K562 (cell line): ENCODE data around the gene GLOD4. TPM values are rescaled to one million over a fixed set of nuclear protein-coding genes. Genes with fewer than 3 reads are reported as not detected.

ENCODE experiments used
- ATAC-seq: fragments of 200-7000 bp; cut with Tn5 transposase; 3 replicates; pipeline ENCODE4 v1.9.1; 2020; ENCODE audit warnings: moderate library complexity
- BruUV-seq: library from RNA; stranded (reverse); fragments of 400-500 nt; replicated peaks from 2 replicates; lab custom pipeline; 2021; lab: Mats Ljungman, UMichigan
- CTCF ChIA-PET: fragments of 300-600 bp; formaldehyde crosslinking; extraction: SDS; loops from one replicate; lab custom pipeline; 2021; ENCODE audit warnings: low intra/inter-chr PET ratio; lab: Yijun Ruan, JAX
- POLR2A ChIA-PET: fragments of 300-600, 350-650 bp; sonication (Branson Sonifier 250); formaldehyde crosslinking; extraction: SDS; loops from one replicate; lab custom pipeline; 2021; ENCODE audit warnings: antibody characterized with exemption, inconsistent platforms; lab: Yijun Ruan, JAX
- DNase-seq, 4 experiments: peaks; one replicate each; pipeline versions ENCODE4 v3.0.0 to v3.0.0-alpha.2; 2011 to 2018; ENCODE audit warnings: low spot score in 3 of 4, mixed read lengths in 3 of 4; ENCODE audit errors: extremely low read depth in 1 of 4
- FAIRE-seq: peaks from 2 replicates; lab custom pipeline; 2011; peaks lifted over from hg19 to GRCh38; lab: Jason Lieb, UNC
- H2AFZ ChIP-seq: 2 replicates; pipeline ENCODE4 v1.6.0; 2011; ENCODE audit warnings: low read depth, low read length, control low read depth, inconsistent platforms
- H3K27ac ChIP-seq: fragments of 200-600 bp; 3 replicates; pipeline ENCODE4 v1.8.0; 2011; ENCODE audit warnings: low read depth, mild to moderate bottlenecking, control low read depth, inconsistent platforms, low read length, moderate library complexity, mixed read lengths; ENCODE audit errors: extremely low read depth
- H3K27me3 ChIP-seq, 2 experiments: fragments of 300-600 bp in 1 of 2; 2 replicates in 1 of 2; 3 replicates in 1 of 2; pipeline versions ENCODE4 v1.6.0 to v1.8.0; 2011; ENCODE audit warnings: inconsistent platforms in 2 of 2, low read length in 2 of 2, mild to moderate bottlenecking in 1 of 2, mixed read lengths in 1 of 2, moderate library complexity in 1 of 2; ENCODE audit not compliant: control insufficient read depth in 2 of 2, insufficient read depth in 2 of 2
- H3K36me3 ChIP-seq: fragments of 300-600 bp; 3 replicates; pipeline ENCODE4 v1.8.0; 2011; ENCODE audit warnings: mild to moderate bottlenecking, low read length, inconsistent platforms; ENCODE audit not compliant: control insufficient read depth, insufficient read depth
- H3K4me1 ChIP-seq, 2 experiments: fragments of 200-600 bp in 1 of 2; replicated peaks in 1 of 2; 2 replicates in 1 of 2; 3 replicates in 1 of 2; pipeline versions ENCODE4 v1.5.1 to v1.8.0; 2011; ENCODE audit warnings: inconsistent platforms in 2 of 2, low read length in 2 of 2, mild to moderate bottlenecking in 1 of 2, mixed read lengths in 1 of 2, moderate library complexity in 1 of 2; ENCODE audit not compliant: control insufficient read depth in 2 of 2, insufficient read depth in 2 of 2
- H3K4me2 ChIP-seq: 2 replicates; pipeline ENCODE4 v1.6.1; 2011; ENCODE audit warnings: low read length, control low read depth, inconsistent platforms, mixed read lengths; ENCODE audit not compliant: insufficient read depth
- H3K4me3 ChIP-seq: fragments of 200-600 bp; sonication (generic), shearing (Covaris generic); 2 replicates; pipeline ENCODE4 v1.5.1; 2016; ENCODE audit warnings: control low read depth, inconsistent platforms
- H3K79me2 ChIP-seq: fragments of 200-600 bp; 3 replicates; pipeline ENCODE4 v1.8.0; 2011; ENCODE audit warnings: low read length, inconsistent platforms; ENCODE audit not compliant: control insufficient read depth, insufficient read depth
- H3K9ac ChIP-seq, 2 experiments: 2 replicates each; pipeline versions ENCODE4 v1.6.0 to v1.6.1; 2011; ENCODE audit warnings: low read depth in 2 of 2, low read length in 2 of 2, control low read depth in 1 of 2, inconsistent platforms in 1 of 2, mild to moderate bottlenecking in 1 of 2, mixed read lengths in 1 of 2; ENCODE audit not compliant: insufficient read depth in 1 of 2
- H3K9me1 ChIP-seq: one replicate; pipeline ENCODE4 v1.6.0; 2011; ENCODE audit warnings: inconsistent platforms, mild to moderate bottlenecking, low read length, moderate library complexity; ENCODE audit not compliant: control insufficient read depth, insufficient read depth
- H3K9me3 ChIP-seq: replicated peaks from 2 replicates; pipeline ENCODE4 v1.5.1; 2011; ENCODE audit warnings: low read depth, low read length, inconsistent platforms; ENCODE audit not compliant: control insufficient read depth, insufficient read depth
- H4K20me1 ChIP-seq: replicated peaks from 2 replicates; pipeline ENCODE4 v1.6.1; 2011; ENCODE audit warnings: low read length, inconsistent platforms, mixed read lengths; ENCODE audit not compliant: control insufficient read depth, insufficient read depth
- EZH2 ChIP-seq: IDR thresholded peaks from 2 replicates; pipeline ENCODE4 v1.6.1; 2012; ENCODE audit warnings: low read depth, mild to moderate bottlenecking, inconsistent platforms, low read length, borderline replicate concordance
- LARP7 ChIP-seq: fragments of 450-650 bp; IDR thresholded peaks from 2 replicates; pipeline ENCODE4 v1.6.1; 2016
- ZBTB40 ChIP-seq, 2 experiments: fragments of 450-650 bp in 1 of 2; sonication (generic) in 1 of 2; formaldehyde crosslinking in 1 of 2; IDR thresholded peaks; 2 replicates each; pipeline versions ENCODE4 v1.7.1 to v1.9.0; 2016 to 2022; ENCODE audit warnings: inconsistent platforms in 1 of 2, mild to moderate bottlenecking in 1 of 2, missing genetic modification reagents in 1 of 2
- ZNF311 ChIP-seq: fragments of 250-450 bp; sonication (Bioruptor Pico); IDR thresholded peaks from 2 replicates; pipeline ENCODE4 v1.4.0; 2020; ENCODE audit warnings: mild to moderate bottlenecking, moderate library complexity
- WGBS: fragments of 100-300 bp; shearing (Covaris generic); methylation state at CpG from one replicate; pipeline ENCODE4 v1.1.6; 2016; ENCODE audit warnings: low coverage, mixed read lengths; ENCODE audit not compliant: insufficient coverage; ENCODE audit errors: missing lambda C conversion rate; 5-methylcytosine and 5-hydroxymethylcytosine counted together
- in situ Hi-C: fragments of 300-500 bp; cut with MboI; formaldehyde crosslinking; loops from 4 replicates; pipeline ENCODE4 v1.15.0; 2018; ENCODE audit warnings: inconsistent platforms, mixed read lengths
- intact Hi-C: fragments of 100-400 bp; cut with micrococcal nuclease; formaldehyde crosslinking; loops from 2 replicates; pipeline ENCODE4 v1.14.2; 2022
- polyA plus RNA-seq, 8 experiments: library from polyadenylated mRNA; depleted of rRNA in 4 of 8; stranded (reverse) in 5 of 8; unstranded in 3 of 8; fragments of >200 nt; fragmentation: Nextera tagmentation in 2 of 8; fragmentation: Illumina TruSeq in 1 of 8; extraction: Ambion mirVana in 2 of 8; extraction: Trizol in 1 of 8; gene quantifications; 2 replicates each; pipeline versions ENCODE4 v1.2.1 to v1.2.3, GENCODE V29; 2011 to 2014; ENCODE audit warnings: inconsistent platforms in 1 of 8, missing spikeins in 1 of 8
- total RNA-seq, 7 experiments: library from RNA; depleted of rRNA in 6 of 7; stranded (reverse); fragments of >200 nt in 6 of 7; fragmentation: Illumina TruSeq in 2 of 7; extraction: Trizol in 2 of 7; gene quantifications; 2 replicates each; pipeline versions ENCODE4 v1.2.1 to v1.2.3, GENCODE V29; 2011 to 2021; ENCODE audit warnings: low replicate concordance in 1 of 7

The GLOD4 gene
- total and polyA plus RNA-seq, 9 of the 15 experiments (the other 6 are each of a cell fraction or from before 2014, with no cell fraction given), result 52.0 to 109 (median 64.9) TPM

GRCh38 chr17:799261-799660 is 17.2 kb upstream of the GLOD4 start:
- intact Hi-C loops, result loop anchor here (5.0 kb wide), 1 partner anchor 198 kb away; the partner anchor contains the start of gene TIMM22
- no peak for DNase-seq
- no peak for FAIRE-seq
- Histone ChIP-seq H3K9me1 (no peaks in the 10 kb centered on the region), H3K27ac (no peak overlapping the region), H4K20me1 (0 out of 2 replicates have a peak, but pooled peaks cover 7% of the 10 kb centered on the region), H3K4me2 (no peak overlapping the region), H3K9ac (no peak overlapping the region), H3K79me2 (no peaks in the 10 kb centered on the region), H3K4me3 (no peak overlapping the region), H3K9me3 (no peaks in the 10 kb centered on the region), H3K36me3 (no peaks in the 10 kb centered on the region), H3K27me3 (peaks cover 27 to 57% of the 10 kb centered on the region in 2 experiments), H3K4me1 (peaks cover 0 to 4% of the 10 kb centered on the region in 2 experiments; a peak in 1 of 5 replicates), H2AFZ (no peak overlapping the region)
- no peak for ATAC-seq
- BruUV-seq, result no TSS peak
- WGBS, result 24% methylated on average over 11 of the region's 11 CpGs
- ChIA-PET CTCF (no interaction called here), POLR2A (interaction anchor here (1.0 to 1.2 kb wide), 3 partner anchors 9 to 197 kb away, joined by 3 to 4 read pairs (median 3); partner anchors contain the start of gene TIMM22)
- TF ChIP-seq ZNF311 (no peak), EZH2 (0 out of 2 replicates have a peak, but pooled peaks have one; percentile 44), LARP7 (no peak)
- in situ Hi-C loops, result no loop called here

GRCh38 chr17:798246-798645 is 16.2 kb upstream of the GLOD4 start:
- Histone ChIP-seq H3K27me3 (peaks cover 20 to 48% of the 10 kb centered on the region in 2 experiments), H3K9ac (no peak overlapping the region), H3K36me3 (no peaks in the 10 kb centered on the region), H3K79me2 (no peaks in the 10 kb centered on the region), H3K9me1 (no peaks in the 10 kb centered on the region), H4K20me1 (0 out of 2 replicates have a peak, but pooled peaks cover 7% of the 10 kb centered on the region), H3K4me2 (no peak overlapping the region), H3K4me3 (no peak overlapping the region), H3K9me3 (no peaks in the 10 kb centered on the region), H3K27ac (no peak overlapping the region), H3K4me1 (peaks cover 0 to 4% of the 10 kb centered on the region in 2 experiments; a peak in 1 of 5 replicates), H2AFZ (no peak overlapping the region)
- intact Hi-C loops (loop anchor here (5.0 kb wide), 1 partner anchor 199 kb away; the partner anchor contains the start of gene TIMM22), in situ Hi-C loops (no loop called here)
- no TSS peak for BruUV-seq
- POLR2A ChIA-PET, result interaction anchor here (1.2 to 1.4 kb wide), 2 partner anchors 10 to 12 kb away, joined by 3 to 5 read pairs; no protein-coding TSS in a partner anchor
- ATAC-seq, result no peak
- no peak for DNase-seq
- CTCF ChIA-PET, result no interaction called here
- FAIRE-seq, result no peak
- 4% methylated on average over 10 of the region's 11 CpGs for WGBS
- TF ChIP-seq ZBTB40 (IDR thresholded peaks at IDR 0.05), result no peak
- no peak for TF ChIP-seq ZBTB40 (CRISPR knock-in tag; IDR thresholded peaks at IDR 0.05)
